H1 (cell line): ENCODE results near the gene ARHGAP6. TPM values are rescaled to one million over a fixed set of nuclear protein-coding genes. Genes with fewer than 3 reads are reported as not detected.

ENCODE experiments used
- CTCF ChIA-PET: fragments of 300-600 bp; sonication (Branson Sonifier 250); formaldehyde crosslinking; loops from one replicate; lab custom pipeline; 2021; ENCODE audit not compliant: partially characterized antibody; lab: Charles Lee
- POLR2A ChIA-PET: fragments of 300-600 bp; sonication (Branson Sonifier 250); formaldehyde crosslinking; loops from one replicate; lab custom pipeline; 2021; ENCODE audit warnings: inconsistent platforms; ENCODE audit not compliant: partially characterized antibody; lab: Charles Lee
- DNase-seq, 2 experiments: peaks; one replicate each; pipeline versions ENCODE4 v3.0.0 to v3.0.0-alpha.2; 2010 to 2022; ENCODE audit warnings: low spot score in 2 of 2, low read depth in 1 of 2, mixed read lengths in 1 of 2
- FAIRE-seq: peaks from 2 replicates; lab custom pipeline; 2011; peaks lifted over from hg19 to GRCh38; lab: Jason Lieb, UNC
- H2AFZ ChIP-seq: 2 replicates; pipeline ENCODE4 v1.8.1; 2012; ENCODE audit warnings: low read length, inconsistent platforms
- H2AK5ac ChIP-seq: 2 replicates; pipeline ENCODE4 v1.6.1; 2013; ENCODE audit warnings: low read depth, low read length
- H2BK120ac ChIP-seq: replicated peaks from 2 replicates; pipeline ENCODE3; 2013; ENCODE audit warnings: low read depth, low read length, inconsistent platforms
- H2BK12ac ChIP-seq: 2 replicates; pipeline ENCODE4 v1.6.1; 2013; ENCODE audit warnings: low read depth, low read length
- H2BK15ac ChIP-seq: 2 replicates; pipeline ENCODE4 v1.6.1; 2013; ENCODE audit warnings: low read length
- H2BK20ac ChIP-seq: 2 replicates; pipeline ENCODE4 v1.6.1; 2013; ENCODE audit warnings: low read length
- H2BK5ac ChIP-seq: 2 replicates; pipeline ENCODE4 v1.6.1; 2013; ENCODE audit warnings: low read depth, low read length
- H3K14ac ChIP-seq: 2 replicates; pipeline ENCODE4 v1.6.1; 2013; ENCODE audit warnings: inconsistent platforms; ENCODE audit not compliant: insufficient read length
- H3K18ac ChIP-seq: 2 replicates; pipeline ENCODE4 v1.6.1; 2013; ENCODE audit warnings: low read length; ENCODE audit errors: extremely low read depth
- H3K23ac ChIP-seq: 2 replicates; pipeline ENCODE4 v1.6.1; 2013; ENCODE audit warnings: inconsistent platforms; ENCODE audit not compliant: insufficient read length
- H3K23me2 ChIP-seq: 2 replicates; pipeline ENCODE4 v1.6.1; 2013; ENCODE audit warnings: low read depth, low read length
- H3K27ac ChIP-seq: 2 replicates; pipeline ENCODE4 v1.6.1; 2011; ENCODE audit warnings: low read depth, low read length, inconsistent platforms
- H3K27me3 ChIP-seq, 4 experiments: replicated peaks in 1 of 4; 1 replicate in 1 of 4; 2 replicates in 3 of 4; pipeline versions ENCODE4 v1.6.1 to v1.8.1; 2011 to 2013; ENCODE audit warnings: low read length in 3 of 4, mild to moderate bottlenecking in 3 of 4, inconsistent platforms in 2 of 4, mixed read lengths in 2 of 4, moderate library complexity in 1 of 4; ENCODE audit not compliant: control insufficient read depth in 3 of 4, insufficient read depth in 3 of 4; ENCODE audit errors: extremely low read depth in 1 of 4
- H3K36me3 ChIP-seq, 4 experiments: 2 replicates each; pipeline versions ENCODE4 v1.6.1 to v1.8.1; 2011 to 2013; ENCODE audit warnings: mild to moderate bottlenecking in 4 of 4, low read length in 3 of 4, moderate library complexity in 2 of 4, control low read depth in 1 of 4, inconsistent platforms in 1 of 4; ENCODE audit not compliant: insufficient read depth in 4 of 4, control insufficient read depth in 2 of 4
- H3K4ac ChIP-seq: replicated peaks from 2 replicates; pipeline ENCODE3; 2013; ENCODE audit warnings: low read length, low read depth, mixed read lengths, inconsistent platforms; ENCODE audit not compliant: insufficient read length
- H3K4me1 ChIP-seq, 4 experiments: replicated peaks in 1 of 4; 1 replicate in 1 of 4; 2 replicates in 3 of 4; pipeline versions ENCODE4 v1.6.1 to v1.8.1; 2011 to 2013; ENCODE audit warnings: low read length in 3 of 4, inconsistent platforms in 2 of 4, mixed read lengths in 1 of 4; ENCODE audit not compliant: insufficient read depth in 4 of 4, control insufficient read depth in 3 of 4
- H3K4me2 ChIP-seq, 2 experiments: 2 replicates each; pipeline versions ENCODE4 v1.6.1 to v1.8.1; 2011 to 2013; ENCODE audit warnings: low read depth in 2 of 2, low read length in 2 of 2, control low read depth in 1 of 2, inconsistent platforms in 1 of 2, mild to moderate bottlenecking in 1 of 2; ENCODE audit not compliant: insufficient read depth in 1 of 2
- H3K4me3 ChIP-seq, 4 experiments: fragments of 200-600, 300-600 bp in 1 of 4; sonication (generic), shearing (Covaris generic), sonication (Bioruptor Twin) in 1 of 4; 2 replicates each; pipeline versions ENCODE4 v1.5.1 to v1.8.1; 2011 to 2016; ENCODE audit warnings: low read length in 4 of 4, low read depth in 3 of 4, control low read depth in 2 of 4, inconsistent platforms in 2 of 4, mild to moderate bottlenecking in 2 of 4, mixed read lengths in 1 of 4, moderate library complexity in 1 of 4; ENCODE audit not compliant: insufficient read depth in 2 of 4; ENCODE audit errors: extremely low read depth in 1 of 4
- H3K56ac ChIP-seq: replicated peaks from 2 replicates; pipeline ENCODE3; 2013; ENCODE audit warnings: low read depth, mild to moderate bottlenecking, mixed read lengths, low read length, inconsistent platforms; ENCODE audit not compliant: insufficient read length
- H3K79me1 ChIP-seq: 2 replicates; pipeline ENCODE4 v1.6.1; 2013; ENCODE audit warnings: low read depth, low read length, control low read depth
- H3K79me2 ChIP-seq, 2 experiments: 2 replicates each; pipeline versions ENCODE4 v1.6.1 to v1.8.1; 2012 to 2013; ENCODE audit warnings: low read length in 2 of 2, mild to moderate bottlenecking in 2 of 2, inconsistent platforms in 1 of 2; ENCODE audit not compliant: insufficient read depth in 2 of 2, control insufficient read depth in 1 of 2
- H3K9ac ChIP-seq, 4 experiments: replicated peaks in 1 of 4; 1 replicate in 1 of 4; 2 replicates in 3 of 4; pipeline versions ENCODE4 v1.6.1 to v1.8.1; 2011 to 2013; ENCODE audit warnings: low read depth in 3 of 4, low read length in 3 of 4, control low read depth in 2 of 4, mild to moderate bottlenecking in 2 of 4, moderate library complexity in 2 of 4, inconsistent platforms in 1 of 4; ENCODE audit errors: extremely low read depth in 1 of 4
- H3K9me3 ChIP-seq, 2 experiments: 2 replicates each; pipeline versions ENCODE4 v1.6.1 to v1.8.1; 2012 to 2013; ENCODE audit warnings: mild to moderate bottlenecking in 2 of 2, moderate library complexity in 2 of 2, control low read depth in 1 of 2, inconsistent platforms in 1 of 2, low read depth in 1 of 2, low read length in 1 of 2, mixed read lengths in 1 of 2; ENCODE audit not compliant: insufficient read depth in 2 of 2
- H4K20me1 ChIP-seq, 2 experiments: replicated peaks in 1 of 2; 2 replicates each; pipeline versions ENCODE3 to v1.8.1; 2011 to 2013; ENCODE audit warnings: inconsistent platforms in 2 of 2, low read length in 2 of 2, mild to moderate bottlenecking in 1 of 2; ENCODE audit not compliant: insufficient read depth in 2 of 2, control insufficient read depth in 1 of 2
- H4K5ac ChIP-seq: 2 replicates; pipeline ENCODE4 v1.6.1; 2013; ENCODE audit warnings: low read length, low read depth, mixed read lengths, inconsistent platforms; ENCODE audit not compliant: insufficient read length
- H4K8ac ChIP-seq: 2 replicates; pipeline ENCODE4 v1.8.0; 2013; ENCODE audit warnings: mild to moderate bottlenecking, moderate library complexity, low read length, inconsistent platforms; ENCODE audit not compliant: insufficient read depth; ENCODE audit errors: extremely low read depth
- H4K91ac ChIP-seq: replicated peaks from 2 replicates; pipeline ENCODE3; 2013; ENCODE audit warnings: low read length, mixed read lengths, inconsistent platforms; ENCODE audit not compliant: insufficient read length
- CHD2 ChIP-seq: IDR thresholded peaks from 2 replicates; pipeline ENCODE4 v1.6.1; 2012; ENCODE audit warnings: low read length, improper control_type of control experiment
- E2F6 ChIP-seq: IDR thresholded peaks from 2 replicates; pipeline ENCODE4 v1.6.1; 2012; ENCODE audit warnings: inconsistent platforms
- EP300 ChIP-seq, 2 experiments: IDR thresholded peaks; 1 replicate in 1 of 2; 2 replicates in 1 of 2; pipeline ENCODE4 v1.6.1; 2011 to 2012; ENCODE audit warnings: low read depth in 2 of 2, low read length in 2 of 2, mild to moderate bottlenecking in 2 of 2, borderline replicate concordance in 1 of 2, inconsistent platforms in 1 of 2, moderate library complexity in 1 of 2
- NRF1 ChIP-seq: IDR thresholded peaks from 2 replicates; pipeline ENCODE4 v1.6.1; 2011; ENCODE audit warnings: mild to moderate bottlenecking, low read depth, low read length, improper control_type of control experiment
- RBBP5 ChIP-seq: IDR thresholded peaks from 2 replicates; pipeline ENCODE4 v1.7.1; 2012; ENCODE audit warnings: low read depth, mild to moderate bottlenecking, inconsistent platforms, low read length, moderate library complexity, borderline replicate concordance
- RFX5 ChIP-seq: IDR thresholded peaks from 2 replicates; pipeline ENCODE4 v1.6.1; 2011; ENCODE audit warnings: low read depth, low read length, improper control_type of control experiment, borderline replicate concordance
- SP2 ChIP-seq: IDR thresholded peaks from 2 replicates; pipeline ENCODE4 v1.6.1; 2012; ENCODE audit warnings: mild to moderate bottlenecking, low read length, inconsistent platforms
- SRF ChIP-seq: IDR thresholded peaks from 2 replicates; pipeline ENCODE4 v1.6.1; 2011; ENCODE audit warnings: mild to moderate bottlenecking, low read depth, low read length, moderate library complexity
- TAF1 ChIP-seq: IDR thresholded peaks from 2 replicates; pipeline ENCODE4 v1.6.1; 2011; ENCODE audit warnings: mild to moderate bottlenecking, low read depth, low read length
- WGBS, 2 experiments: shearing (Covaris generic) in 1 of 2; methylation state at CpG; one replicate each; pipeline versions ENCODE4 v1.1.6 to v1.1.7; 2013 to 2015; ENCODE audit warnings: low lambda C conversion rate in 2 of 2, mixed read lengths in 2 of 2, inconsistent platforms in 1 of 2, low coverage in 1 of 2, missing lambda C conversion rate in 1 of 2; ENCODE audit not compliant: insufficient replicate concordance in 2 of 2, insufficient coverage in 1 of 2, insufficient read length in 1 of 2; ENCODE audit errors: extremely low coverage in 1 of 2, missing lambda C conversion rate in 1 of 2; 5-methylcytosine and 5-hydroxymethylcytosine counted together
- polyA plus RNA-seq, 7 experiments: library from polyadenylated mRNA; depleted of rRNA in 3 of 7; stranded (reverse) in 5 of 7; unstranded in 2 of 7; fragments of >200 nt in 5 of 7; fragments of 200-250 nt in 2 of 7; gene quantifications; 1 replicate in 5 of 7; 2 replicates in 1 of 7; 4 replicates in 1 of 7; pipeline versions ENCODE4 v1.2.1 to v1.2.3, GENCODE V29; 2011 to 2013; ENCODE audit warnings: missing spikeins in 2 of 7, mixed read lengths in 2 of 7
- total RNA-seq: library from RNA; stranded (reverse); fragmentation: NEBNext Ultra II Directional; extraction: Animal tissue kit (Norgen Biotek cat#: 25700); gene quantifications from 2 replicates; pipeline ENCODE4 v1.2.1, GENCODE V29; 2021
- TF ChIP-seq, protein P1 (sequence below): IDR thresholded peaks from 2 replicates; pipeline ENCODE4 v1.6.1; 2011; ENCODE audit warnings: low read length, improper control_type of control experiment
- TF ChIP-seq, protein P2 (sequence below): IDR thresholded peaks from 2 replicates; pipeline ENCODE4 v1.6.1; 2012; ENCODE audit warnings: low read length, inconsistent platforms

The ARHGAP6 gene
- total and polyA plus RNA-seq, 2 of the 8 experiments (the other 6 are each of a cell fraction or from before 2014, with no cell fraction given) = 0.35 to 0.82 TPM

- ChIA-PET CTCF (interaction anchor here (1.2 kb wide), 1 partner anchor 14 kb away, joined by 3 read pairs; no protein-coding TSS in a partner anchor), POLR2A (no interaction called here)
- H2AK5ac ChIP-seq = no peak overlapping the region
- H3K23ac ChIP-seq = no peak overlapping the region
- no peak overlapping the region for H2BK15ac ChIP-seq
- no peak overlapping the region for H2BK20ac ChIP-seq
- DNase-seq (no peak), FAIRE-seq (no peak)
- no peak overlapping the region for H3K4me2 ChIP-seq
- H3K23me2 ChIP-seq = no peaks in the 10 kb centered on the region
- no peak overlapping the region for H4K91ac ChIP-seq
- no peaks in the 10 kb centered on the region for H3K36me3 ChIP-seq
- H3K18ac ChIP-seq = no peak overlapping the region
- H3K4ac ChIP-seq = no peak overlapping the region
- H3K27me3 ChIP-seq = no peaks in the 10 kb centered on the region
- H2BK5ac ChIP-seq = no peak overlapping the region
- no peak overlapping the region for H3K9ac ChIP-seq
- no peak overlapping the region for H4K5ac ChIP-seq
- H2AFZ ChIP-seq = no peak overlapping the region
- WGBS, 2 experiments = 100% methylated on average over 1 of the region's 1 CpG; no CpG with 5 or more reads in 1 of the 2 experiments
- no peak overlapping the region for H2BK120ac ChIP-seq
- H3K56ac ChIP-seq = no peak overlapping the region
- H3K14ac ChIP-seq = no peak overlapping the region
- H3K9me3 ChIP-seq = no peaks in the 10 kb centered on the region
- H4K20me1 ChIP-seq = no peaks in the 10 kb centered on the region
- no peaks in the 10 kb centered on the region for H3K79me1 ChIP-seq
- H3K4me3 ChIP-seq = no peak overlapping the region
- H3K27ac ChIP-seq = no peak overlapping the region
- H2BK12ac ChIP-seq = no peak overlapping the region
- no peak overlapping the region for H4K8ac ChIP-seq
- no peaks in the 10 kb centered on the region for H3K79me2 ChIP-seq
- H3K4me1 ChIP-seq = peaks cover 0 to 2% (median 0%) of the 10 kb centered on the region in 4 experiments; a peak in 2 of 7 replicates
- no peak for TF ChIP-seq RBBP5
- TF ChIP-seq, protein P1, sequence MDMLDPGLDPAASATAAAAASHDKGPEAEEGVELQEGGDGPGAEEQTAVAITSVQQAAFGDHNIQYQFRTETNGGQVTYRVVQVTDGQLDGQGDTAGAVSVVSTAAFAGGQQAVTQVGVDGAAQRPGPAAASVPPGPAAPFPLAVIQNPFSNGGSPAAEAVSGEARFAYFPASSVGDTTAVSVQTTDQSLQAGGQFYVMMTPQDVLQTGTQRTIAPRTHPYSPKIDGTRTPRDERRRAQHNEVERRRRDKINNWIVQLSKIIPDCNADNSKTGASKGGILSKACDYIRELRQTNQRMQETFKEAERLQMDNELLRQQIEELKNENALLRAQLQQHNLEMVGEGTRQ = no peak
- TF ChIP-seq E2F6 = no peak
- TF ChIP-seq RFX5 = no peak
- TF ChIP-seq, protein P2, sequence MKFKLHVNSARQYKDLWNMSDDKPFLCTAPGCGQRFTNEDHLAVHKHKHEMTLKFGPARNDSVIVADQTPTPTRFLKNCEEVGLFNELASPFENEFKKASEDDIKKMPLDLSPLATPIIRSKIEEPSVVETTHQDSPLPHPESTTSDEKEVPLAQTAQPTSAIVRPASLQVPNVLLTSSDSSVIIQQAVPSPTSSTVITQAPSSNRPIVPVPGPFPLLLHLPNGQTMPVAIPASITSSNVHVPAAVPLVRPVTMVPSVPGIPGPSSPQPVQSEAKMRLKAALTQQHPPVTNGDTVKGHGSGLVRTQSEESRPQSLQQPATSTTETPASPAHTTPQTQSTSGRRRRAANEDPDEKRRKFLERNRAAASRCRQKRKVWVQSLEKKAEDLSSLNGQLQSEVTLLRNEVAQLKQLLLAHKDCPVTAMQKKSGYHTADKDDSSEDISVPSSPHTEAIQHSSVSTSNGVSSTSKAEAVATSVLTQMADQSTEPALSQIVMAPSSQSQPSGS = no peak
- TF ChIP-seq TAF1 = no peak
- TF ChIP-seq CHD2 = no peak
- TF ChIP-seq EP300 (IDR thresholded peaks at IDR 0.05; ENCODE audit: borderline replicate concordance in 1 of 2, low read depth in 2 of 2, low read length in 2 of 2) = no peak
- no peak for TF ChIP-seq SP2
- no peak for TF ChIP-seq NRF1
- TF ChIP-seq SRF = no peak
These were observed 187.7 kb downstream of the ARHGAP6 start for GRCh38 chrX:11478026-11478425.
